ENCODE results near the gene CAMSAP2.

Gene CAMSAP2

DNA sequence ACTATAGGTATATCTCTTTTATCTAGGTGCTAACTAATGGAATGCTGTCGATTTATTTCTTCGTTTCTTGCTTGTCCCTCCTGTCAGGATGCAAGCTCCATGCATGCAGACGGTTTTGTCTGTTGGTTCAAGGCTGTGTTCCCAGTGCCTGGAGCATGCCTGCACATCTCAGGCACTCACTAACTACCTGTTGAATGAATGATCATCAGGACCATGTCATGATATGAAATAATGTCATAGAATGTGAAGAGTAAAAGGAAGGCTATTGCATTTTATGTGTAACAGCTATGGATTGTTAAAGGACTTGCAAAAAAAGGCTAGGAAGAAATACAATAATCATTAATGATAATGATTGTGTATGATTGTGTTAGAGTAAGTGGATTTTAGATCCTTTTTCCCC lies 138.3 kb downstream of the CAMSAP2 start:
- no peak for DNase-seq (ENCODE audit: low read depth in 2 of 2, low spot score in 1 of 2)

- peak in 1 of 2 donors; percentile 29 for DNase-seq (ENCODE audit: low read depth in 2 of 2, low spot score in 1 of 2)
Measured at GRCh38 chr1:200877839-200878551, 139.3 kb downstream of the CAMSAP2 start.

- no peak for DNase-seq (ENCODE audit: low read depth in 2 of 2, low spot score in 1 of 2)
Measured at GRCh38 chr1:200880212-200880611, 141.5 kb downstream of the CAMSAP2 start.

GRCh38 chr1:200883118-200883517 lies 144.4 kb downstream of the CAMSAP2 start:
- no peak for DNase-seq (ENCODE audit: low read depth in 2 of 2, low spot score in 1 of 2)

DNA sequence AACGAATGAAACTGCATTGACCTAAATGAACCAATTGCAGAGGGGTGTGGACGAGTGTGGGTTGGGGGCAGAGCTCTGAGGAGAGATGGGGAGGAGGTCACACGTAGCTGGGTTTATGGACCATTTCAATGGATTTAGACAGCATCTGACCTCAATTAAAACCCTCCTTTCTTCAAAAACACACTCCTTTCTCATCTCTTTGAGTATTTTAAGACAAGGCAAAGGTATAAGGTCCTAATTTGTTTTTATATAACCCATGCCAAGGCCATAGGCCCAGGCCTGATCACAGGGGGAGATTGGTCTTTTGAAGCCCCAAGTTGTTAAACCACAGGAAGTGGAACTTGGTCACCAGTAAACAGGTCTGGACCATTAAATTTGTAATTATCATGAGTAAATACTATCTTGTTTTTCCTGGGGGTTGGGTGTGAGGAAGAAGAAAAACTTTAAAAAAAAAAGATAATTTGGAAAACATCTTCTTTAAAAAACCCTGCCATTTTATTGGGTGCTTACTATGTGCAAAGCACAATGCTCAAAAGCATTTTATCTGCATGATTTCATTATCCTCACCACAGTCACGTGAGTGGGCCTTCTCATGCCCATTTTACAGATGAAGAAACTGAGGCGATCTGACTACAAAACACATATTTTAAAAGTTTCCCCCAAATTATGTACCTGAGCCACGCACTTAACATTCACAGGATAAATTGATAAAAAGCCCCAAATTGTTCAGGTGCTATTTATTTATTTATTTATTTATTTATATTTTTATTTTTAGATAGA lies 147.1 kb downstream of the CAMSAP2 start:
- no peak for DNase-seq (ENCODE audit: low read depth in 2 of 2, low spot score in 1 of 2)

DNA sequence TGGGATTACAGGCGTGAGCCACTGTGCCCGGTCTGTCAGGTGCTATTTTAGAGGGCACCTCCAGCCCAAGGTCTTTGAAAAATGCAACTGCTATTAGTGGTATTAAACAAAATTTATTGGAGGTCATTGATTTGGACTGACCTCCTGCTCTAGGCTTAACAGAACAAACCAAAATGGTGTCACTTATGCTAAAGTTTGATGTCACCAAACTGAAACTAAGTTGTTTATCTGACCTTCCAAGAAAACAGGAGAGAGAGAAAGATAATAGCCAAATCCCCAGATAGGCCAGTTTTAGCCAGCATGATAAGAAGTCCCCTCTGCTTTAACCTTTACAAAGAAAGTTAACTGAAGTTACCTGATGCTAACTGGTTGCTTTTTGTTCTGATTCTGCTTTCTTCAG lies 147.9 kb downstream of the CAMSAP2 start:
- DNase-seq (ENCODE audit: low read depth in 2 of 2, low spot score in 1 of 2) = no peak

GRCh38 chr1:200887036-200887435 lies 148.3 kb downstream of the CAMSAP2 start:
- no peak for DNase-seq (ENCODE audit: low read depth in 2 of 2, low spot score in 1 of 2)

- no peak for DNase-seq (ENCODE audit: low read depth in 2 of 2, low spot score in 1 of 2)
Measured at GRCh38 chr1:200887772-200888348, 149.2 kb downstream of the CAMSAP2 start.

DNA sequence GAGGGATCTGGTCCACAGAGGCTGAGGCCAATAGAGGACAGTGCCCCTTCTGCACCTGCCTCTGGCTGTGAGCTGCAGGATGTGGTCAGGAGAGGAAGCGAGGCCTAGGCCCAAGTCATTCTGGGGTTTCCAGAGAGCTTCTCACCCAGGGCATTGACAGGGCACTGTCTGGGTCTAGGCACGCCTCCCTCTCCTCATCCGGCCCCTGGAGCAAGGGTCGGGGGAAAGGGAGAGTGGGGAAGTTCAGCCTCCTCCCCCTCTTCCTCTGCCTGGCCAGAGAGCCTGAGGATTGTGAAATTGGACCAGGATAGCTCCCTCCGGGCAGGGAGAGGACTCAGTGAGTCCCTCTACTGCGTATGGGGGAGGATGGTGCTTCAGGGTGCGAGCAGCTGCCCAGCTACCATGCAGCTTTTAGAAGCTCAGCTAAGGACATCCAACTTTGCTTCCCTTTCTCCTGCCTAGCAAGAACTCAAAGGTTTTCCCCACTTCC lies 149.7 kb downstream of the CAMSAP2 start:
- DNase-seq (ENCODE audit: low read depth in 2 of 2, low spot score in 1 of 2) = peak; percentile 22 to 51

DNA sequence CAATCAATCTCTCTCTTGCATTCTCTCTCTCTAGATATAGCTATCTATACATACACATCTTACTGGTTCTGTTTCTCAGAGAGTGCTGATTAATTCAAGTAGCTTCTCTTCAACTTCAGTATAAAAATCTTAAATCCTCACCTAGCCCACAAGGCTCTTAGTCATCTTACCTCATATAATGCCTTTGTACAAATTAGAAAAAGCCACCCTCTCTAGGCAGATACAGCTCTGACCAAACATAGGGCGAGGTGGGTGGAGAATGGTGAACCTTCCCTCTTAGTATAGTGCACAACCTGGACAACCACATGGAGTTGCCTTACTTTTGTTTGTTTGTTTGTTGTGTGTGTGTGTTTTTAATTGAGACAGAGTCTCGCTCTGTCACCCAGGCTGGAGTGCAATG lies 150.9 kb downstream of the CAMSAP2 start:
- no peak for DNase-seq (ENCODE audit: low read depth in 2 of 2, low spot score in 1 of 2)

GRCh38 chr1:200890027-200890426 lies 151.3 kb downstream of the CAMSAP2 start:
- DNase-seq (ENCODE audit: low read depth in 2 of 2, low spot score in 1 of 2) = no peak

GRCh38 chr1:200890818-200891773 lies 152.4 kb downstream of the CAMSAP2 start:
- DNase-seq (ENCODE audit: low read depth in 2 of 2, low spot score in 1 of 2) = no peak

DNA sequence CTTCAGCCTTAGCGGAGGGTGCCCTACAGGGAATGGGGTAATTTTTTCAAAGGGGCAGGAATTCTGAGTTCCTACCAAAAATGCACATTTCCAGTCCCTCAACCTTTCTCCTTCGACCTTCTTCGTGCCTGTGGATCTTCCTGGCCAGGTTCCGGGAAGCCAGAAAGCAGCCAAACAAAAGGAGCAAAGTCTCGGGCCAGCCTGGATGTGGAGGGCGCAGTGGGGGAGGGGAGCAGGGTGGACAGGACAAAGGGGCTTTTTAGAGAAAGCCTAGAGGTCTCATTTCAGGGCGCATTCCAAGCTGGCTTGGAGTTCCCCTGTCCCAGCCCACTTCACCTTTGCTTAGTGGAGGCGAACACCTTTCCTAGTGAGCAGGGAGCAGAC lies 153.1 kb downstream of the CAMSAP2 start:
- DNase-seq (ENCODE audit: low read depth in 2 of 2, low spot score in 1 of 2) = no peak

GRCh38 chr1:200892546-200892945 lies 153.9 kb downstream of the CAMSAP2 start:
- no peak for DNase-seq (ENCODE audit: low read depth in 2 of 2, low spot score in 1 of 2)

- DNase-seq (ENCODE audit: low read depth in 2 of 2, low spot score in 1 of 2) = no peak
Measured at GRCh38 chr1:200892958-200893357, 154.3 kb downstream of the CAMSAP2 start.

DNA sequence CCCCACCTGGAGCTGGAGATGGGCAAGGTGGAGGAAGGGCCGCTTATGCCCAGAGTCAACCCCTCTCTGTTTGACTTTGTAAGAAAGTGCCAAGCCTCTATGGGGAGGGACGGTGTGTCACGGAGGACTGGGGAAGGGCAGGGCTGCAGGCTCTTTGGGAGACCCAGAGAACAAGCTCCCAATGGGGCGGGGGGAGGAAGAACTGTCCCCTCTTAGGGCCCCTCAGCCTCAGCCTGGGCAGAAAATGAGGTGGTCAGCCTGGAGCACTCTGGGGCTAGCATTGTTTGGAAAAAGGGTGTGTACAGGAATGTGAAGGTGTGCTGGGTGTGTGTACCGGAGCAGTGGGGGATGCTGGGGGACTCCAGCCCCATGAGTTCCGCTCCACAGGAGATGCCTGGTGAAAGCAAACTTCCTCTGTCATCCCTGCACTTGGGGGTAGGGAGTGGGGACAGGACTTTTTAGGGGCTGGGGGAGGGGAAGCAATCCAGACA lies 154.8 kb downstream of the CAMSAP2 start:
- no peak for DNase-seq (ENCODE audit: low read depth in 2 of 2, low spot score in 1 of 2)

DNA sequence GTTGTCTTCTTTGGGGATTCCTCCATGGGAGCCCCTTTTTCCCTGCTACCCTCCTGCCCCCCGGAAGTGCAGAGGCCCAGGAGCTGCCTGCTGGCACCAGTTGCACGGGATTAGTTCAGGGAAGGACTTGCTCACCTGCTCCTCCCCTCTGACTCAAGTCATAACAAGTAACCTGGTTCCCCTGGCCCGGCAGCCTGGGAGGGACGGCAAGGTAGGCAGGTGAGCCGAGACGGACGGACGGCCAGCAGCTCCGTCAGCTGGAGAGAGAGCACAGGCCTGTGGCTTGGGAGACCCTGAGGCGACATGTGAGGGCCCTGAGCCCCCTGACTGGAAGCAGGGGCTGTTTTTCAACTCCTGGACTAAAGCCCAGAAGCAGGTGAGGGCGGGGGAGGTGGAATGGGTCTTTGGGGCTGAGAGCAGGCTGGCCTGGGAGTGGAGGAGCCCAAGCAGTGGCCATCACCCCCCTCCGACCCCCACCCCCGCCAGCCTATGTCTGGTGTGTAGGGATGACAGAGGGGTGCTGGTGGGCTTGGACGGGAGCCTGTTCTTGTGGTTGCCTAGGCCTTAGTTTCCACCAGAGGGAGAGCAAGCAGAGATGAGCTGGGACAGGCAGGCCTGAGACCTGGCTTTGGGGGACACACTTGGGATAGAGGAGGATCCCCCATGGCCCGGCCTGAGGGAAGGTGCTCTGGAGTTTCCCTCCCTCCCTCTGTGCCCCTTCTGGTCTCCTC lies 156.2 kb downstream of the CAMSAP2 start, which contains the start of gene INAVA:
INAVA (plus strand) TSS at position 189 of the 731 bp plus-strand sequence. CDS start 3,501 bp downstream, outside the sequence.
- DNase-seq (ENCODE audit: low read depth in 2 of 2, low spot score in 1 of 2) = no peak

GRCh38 chr1:200895443-200895789 lies 156.7 kb downstream of the CAMSAP2 start:
- no peak for DNase-seq (ENCODE audit: low read depth in 2 of 2, low spot score in 1 of 2)

GRCh38 chr1:200895801-200896530 lies 157.3 kb downstream of the CAMSAP2 start:
- DNase-seq (ENCODE audit: low read depth in 2 of 2, low spot score in 1 of 2) = no peak

Measured in stimulated activated CD8-positive, alpha-beta memory T cell treated with anti-CD3 and anti-CD28 coated beads, Interleukin-4, amount 100 ng/mL, for 4 hours (primary cell).